ENCODE results near the gene PSMA4.

- TF ChIP-seq POLR2AphosphoS5 (IDR thresholded peaks at IDR 0.05; ENCODE audit: low read depth, low read length) (no peak), TAF1 (IDR thresholded peaks at IDR 0.05; ENCODE audit: borderline replicate concordance, insufficient read depth, low read length) (no peak), REST (IDR thresholded peaks at IDR 0.05; ENCODE audit: insufficient read depth in 1 of 2, low read depth in 2 of 2, low read length in 2 of 2) (no peak), SIN3A (IDR thresholded peaks at IDR 0.05; ENCODE audit: borderline replicate concordance, insufficient read depth, low read length) (no peak), FOXP2 (optimal IDR thresholded peaks at IDR 0.05; ENCODE audit: borderline replicate concordance, extremely low read depth, extremely low read length, insufficient read depth) (no peak)
Observed at GRCh38 chr15:78573416-78573815, 33.2 kb downstream of the PSMA4 start.
